ENCODE measurements around the gene SLCO1A2.

- TF ChIP-seq CTCF (IDR thresholded peaks at IDR 0.05) (no peak), POLR2A (IDR thresholded peaks at IDR 0.05) (no peak)
Measured at GRCh38 chr12:21265932-21266331, 68.8 kb downstream of the SLCO1A2 start.

Data from thyroid gland (tissue), 4 donors.